ENCODE data around the gene NUFIP1.
A peak's percentile ranks its signal among the peaks of the same experiment; 100 is the strongest.
"Not testable (repeated sequence)": the region's sequence is repeated elsewhere in the genome, so short reads cannot be mapped to it uniquely, and the experiment has no call there.

NUFIP1 gene

DNA sequence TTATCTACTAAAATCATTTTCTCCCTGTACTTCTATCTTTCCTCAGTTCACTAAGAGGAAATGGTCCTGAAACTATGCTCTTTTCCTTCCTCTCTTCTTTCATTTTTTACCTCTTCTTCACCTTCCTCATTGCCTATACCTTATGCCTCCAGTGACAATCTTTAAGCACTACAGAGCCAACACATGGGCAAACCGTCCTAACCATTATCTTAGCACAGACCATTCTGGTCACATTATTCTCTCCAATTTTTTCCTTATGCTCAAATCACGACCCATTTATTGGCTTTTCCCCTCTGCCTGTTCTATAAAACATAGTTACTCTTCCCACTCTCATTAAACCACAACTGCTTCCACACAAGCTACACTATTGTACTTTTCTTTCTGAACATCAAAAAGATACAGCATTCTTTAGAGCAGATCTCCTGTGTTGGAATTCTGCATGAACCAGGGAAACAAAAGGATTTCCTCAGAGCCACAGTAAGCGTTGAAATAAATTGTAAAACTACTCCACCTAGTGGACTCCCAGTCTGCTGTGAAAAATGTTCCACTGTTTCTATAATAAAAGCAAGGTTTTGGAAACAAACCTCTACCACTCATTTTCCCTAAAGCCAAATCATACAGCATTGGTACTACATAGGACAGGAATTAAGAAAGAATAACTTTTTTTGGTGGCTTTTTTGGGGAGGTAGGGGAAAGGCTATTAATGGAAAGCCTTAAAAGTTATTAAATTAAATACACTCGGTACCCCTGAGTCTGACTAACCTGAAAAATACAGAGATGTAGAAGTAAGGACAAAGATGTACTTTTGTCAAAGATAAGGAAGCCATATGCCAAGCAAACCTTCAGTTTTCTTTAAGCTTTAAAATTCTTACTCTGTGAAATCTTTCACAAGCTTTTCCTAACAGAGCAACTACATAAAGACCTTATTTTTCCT lies 19.5 kb downstream of the NUFIP1 start:
- peak; percentile 57 for DNase-seq (ENCODE audit: low spot score)

DNA sequence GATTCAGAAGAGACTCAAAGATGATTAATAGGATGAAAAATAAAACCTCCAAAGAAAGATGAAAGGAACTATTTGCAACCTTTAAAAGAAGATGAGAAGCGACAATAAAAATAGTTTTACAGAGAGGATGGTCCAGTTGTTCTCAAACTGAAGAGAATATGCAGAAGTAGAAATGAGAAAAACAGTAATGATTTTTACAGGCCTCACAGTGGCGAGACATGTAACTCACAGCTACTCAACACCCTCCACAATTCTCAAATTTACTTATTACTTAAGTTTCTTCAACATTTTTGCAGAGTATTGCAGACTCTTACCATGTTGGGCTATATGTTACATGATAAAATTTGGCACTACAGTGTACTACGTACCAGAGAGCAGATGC lies 20.8 kb downstream of the NUFIP1 start:
- DNase-seq (ENCODE audit: low spot score): no peak

DNA sequence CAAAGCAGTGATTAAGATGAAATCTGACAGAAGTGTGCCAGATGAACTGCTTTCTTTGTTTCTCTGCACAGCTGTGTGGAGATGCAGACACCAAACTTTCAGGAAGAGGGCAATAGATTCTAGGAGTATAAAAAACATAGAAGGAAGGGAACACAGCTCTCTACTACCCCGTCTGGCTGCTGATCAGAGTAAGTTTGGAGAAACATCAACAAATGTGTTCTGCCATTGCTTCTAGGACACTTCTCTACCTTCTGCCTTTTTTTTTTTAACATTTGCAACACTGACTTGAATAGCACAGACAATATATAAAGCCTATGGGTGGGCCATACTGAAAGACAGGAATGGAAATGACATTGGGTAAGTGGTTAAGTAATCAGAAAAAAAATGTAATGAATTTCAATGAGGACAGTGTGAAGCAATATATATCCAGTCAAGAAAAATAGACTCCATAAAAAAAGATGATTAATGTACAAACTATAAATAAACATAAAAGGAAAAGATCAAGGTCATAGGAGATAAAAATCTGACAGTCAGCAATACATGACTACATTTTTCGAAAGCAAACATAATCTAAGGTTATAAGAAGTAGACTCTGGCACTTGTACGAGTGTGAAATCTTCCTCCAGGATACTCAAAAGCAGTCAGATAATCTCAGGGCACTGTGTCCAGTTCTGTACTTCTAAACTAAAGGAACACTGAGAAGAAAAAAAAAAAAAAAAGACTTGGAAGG lies 21.4 kb downstream of the NUFIP1 start:
- no peak for DNase-seq (ENCODE audit: low spot score)

DNA sequence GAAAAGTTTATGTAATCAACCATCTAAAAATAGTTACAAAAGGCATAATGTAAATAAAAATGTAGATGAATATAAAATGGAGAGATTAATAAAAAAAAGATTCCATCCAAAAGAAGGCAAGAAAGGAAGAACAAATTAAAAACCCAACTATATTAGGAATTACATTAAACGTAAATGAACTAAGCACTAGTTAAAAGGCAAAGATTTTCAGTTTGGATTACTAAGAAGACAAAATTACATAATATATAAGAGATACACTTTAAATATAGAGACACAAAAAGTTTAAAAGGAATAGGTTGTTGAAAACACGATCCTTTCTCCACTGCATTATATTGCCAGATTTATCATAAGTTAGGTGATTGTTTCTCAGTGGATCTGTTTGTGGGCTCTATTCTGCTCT lies 27.3 kb downstream of the NUFIP1 start:
- no peak for DNase-seq (ENCODE audit: low spot score)

DNA sequence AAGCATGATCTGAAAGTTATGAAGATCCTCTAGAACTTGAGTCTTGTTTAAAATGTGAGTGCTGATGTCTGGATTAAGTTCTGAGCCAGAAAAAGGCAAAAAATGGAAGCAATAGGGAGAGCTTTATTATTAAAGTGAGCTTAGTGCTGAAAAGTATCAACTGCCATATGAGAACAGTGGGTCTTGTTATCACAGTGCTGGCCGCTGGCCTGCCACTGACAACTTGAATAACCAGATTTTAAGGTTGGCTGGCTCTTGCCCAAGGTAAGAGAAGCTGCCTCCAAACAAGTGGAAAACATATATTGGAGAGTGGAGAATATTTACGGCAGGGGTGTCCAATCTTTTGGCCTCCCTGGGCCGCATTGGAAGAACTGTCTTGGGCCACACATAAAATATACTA lies 33.9 kb downstream of the NUFIP1 start:
- DNase-seq (ENCODE audit: low spot score): no peak

DNA sequence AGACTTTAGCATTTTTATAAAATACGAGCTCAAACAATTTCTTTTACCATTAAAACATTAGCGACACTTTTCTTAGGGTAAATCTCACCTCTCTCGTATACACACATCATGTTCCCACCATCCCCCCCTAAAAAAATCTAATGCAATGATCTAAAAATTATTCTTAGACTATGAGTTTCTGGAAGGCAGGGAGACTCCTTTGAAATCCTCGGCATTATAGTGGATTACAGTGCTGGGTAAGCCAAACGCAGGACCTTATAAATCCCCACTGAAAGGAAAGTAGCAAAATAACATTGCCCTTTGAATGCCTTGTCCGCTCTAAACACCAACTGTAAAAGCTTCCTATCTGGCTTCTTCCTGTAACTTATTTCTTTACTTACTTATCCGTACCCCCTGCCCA lies 35.0 kb downstream of the NUFIP1 start:
- DNase-seq (ENCODE audit: low spot score): no peak

DNA sequence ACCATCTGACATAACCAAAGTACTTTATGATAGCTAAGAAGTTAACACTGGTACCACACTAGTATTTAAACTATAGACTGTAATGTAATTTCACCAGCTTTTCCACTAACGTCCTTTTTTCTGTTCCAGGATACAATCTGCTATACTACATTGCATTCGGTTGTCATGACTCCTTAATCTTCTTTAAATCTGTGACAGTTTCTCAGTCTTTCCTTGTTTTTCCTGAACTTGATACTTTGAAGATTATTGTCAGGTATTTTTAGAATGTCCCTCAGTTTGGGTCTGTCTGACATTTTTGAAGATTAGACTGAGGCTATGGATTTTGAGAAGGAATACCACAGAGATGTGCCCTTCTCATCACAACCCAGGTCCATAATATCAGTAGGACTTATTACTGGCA lies 36.6 kb downstream of the NUFIP1 start:
- DNase-seq (ENCODE audit: low spot score): no peak

DNA sequence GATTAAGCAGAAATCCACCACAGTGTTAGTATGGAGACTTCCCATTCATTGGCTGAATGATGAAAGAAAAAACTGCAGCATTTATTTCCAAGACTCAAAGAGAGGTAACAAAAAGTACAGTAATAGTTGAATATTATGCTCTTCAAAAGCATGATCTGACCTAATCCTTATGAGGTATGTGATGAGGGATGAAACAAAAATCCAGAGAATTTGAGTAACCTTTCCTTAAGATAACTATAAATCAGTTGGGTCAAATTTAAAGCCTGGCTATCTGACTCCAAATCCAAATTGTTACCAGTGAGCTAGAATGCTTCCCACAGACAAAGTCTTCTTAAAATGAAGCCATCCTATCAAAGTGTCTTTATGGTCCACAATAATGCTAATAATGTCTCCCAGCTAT lies 38.1 kb downstream of the NUFIP1 start:
- no peak for DNase-seq (ENCODE audit: low spot score)

DNA sequence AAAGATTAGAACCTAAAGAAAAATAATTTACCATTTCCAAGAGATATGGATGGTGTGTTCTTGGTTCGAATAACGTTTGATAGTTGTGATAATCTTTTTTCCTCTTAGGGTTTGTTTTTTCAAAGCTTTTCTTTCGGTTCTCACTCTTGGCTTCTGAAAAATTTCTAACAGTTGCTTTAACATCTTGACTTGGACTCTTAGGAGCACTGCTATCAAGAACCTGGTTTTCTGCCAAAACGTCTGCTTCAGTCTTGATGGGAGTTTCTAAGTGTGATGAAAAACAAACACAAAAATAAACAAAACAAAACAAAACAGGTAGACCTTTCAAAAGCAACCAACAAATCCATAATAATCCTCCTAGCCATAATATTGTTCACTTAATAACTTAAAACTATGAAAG lies 45.9 kb downstream of the NUFIP1 start:
- not testable (repeated sequence) for DNase-seq (ENCODE audit: low spot score)

DNA sequence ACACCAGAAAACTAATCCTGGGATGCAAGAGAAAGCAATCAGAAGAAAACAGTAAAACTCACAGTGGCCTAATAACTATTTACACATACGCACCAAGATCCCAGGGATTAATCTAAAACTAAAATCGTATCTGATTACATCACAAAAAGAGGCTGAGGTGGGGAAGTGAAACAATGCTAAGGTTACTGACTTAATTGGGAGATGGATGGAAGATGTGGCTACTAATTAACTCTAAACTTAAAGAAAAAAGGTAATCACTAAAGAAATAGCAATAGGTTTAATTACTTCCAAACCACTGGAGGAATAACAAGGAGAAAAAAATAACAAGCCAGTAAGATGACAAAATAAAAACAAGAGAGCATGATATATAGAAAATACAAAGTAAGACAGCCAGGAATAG lies 50.4 kb downstream of the NUFIP1 start:
- DNase-seq (ENCODE audit: low spot score): no peak

DNA sequence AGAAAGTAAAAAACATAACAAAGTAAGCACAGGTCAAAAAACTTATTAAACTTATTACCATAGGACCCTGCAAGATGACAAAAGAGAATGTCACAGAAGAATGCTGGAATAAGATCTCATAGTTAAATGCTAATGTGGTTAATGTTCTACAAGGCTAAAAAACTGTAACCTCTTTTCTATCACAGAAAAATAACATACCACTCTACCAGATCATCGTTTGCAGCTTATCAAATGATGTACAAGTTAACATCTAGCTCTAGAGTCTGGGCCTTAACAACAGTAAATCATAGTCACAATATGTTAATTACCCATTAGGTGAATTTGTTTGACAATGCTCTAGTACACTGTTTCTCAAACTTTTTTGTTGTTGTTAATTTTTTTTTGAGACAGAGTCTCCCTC lies 53.0 kb downstream of the NUFIP1 start:
- no peak for DNase-seq (ENCODE audit: low spot score)

DNA sequence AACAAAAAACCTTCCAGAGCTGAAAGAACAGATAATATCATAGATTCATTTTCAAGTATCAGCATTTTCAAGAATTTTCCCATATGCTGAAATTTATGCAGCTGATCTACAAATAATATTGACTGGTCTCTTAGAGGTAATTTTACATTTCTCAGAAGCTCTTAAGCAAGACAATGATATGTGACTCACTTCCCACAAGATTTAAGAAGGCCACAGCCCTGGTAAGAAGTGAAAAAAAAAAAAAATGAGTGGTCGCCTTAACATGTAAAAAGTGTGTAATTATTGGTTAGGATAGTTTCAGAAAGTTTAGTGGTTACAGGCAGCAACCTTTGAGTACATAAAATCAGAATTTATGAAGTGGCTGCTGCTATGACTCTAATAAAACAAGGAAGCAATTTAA lies 54.5 kb downstream of the NUFIP1 start:
- DNase-seq (ENCODE audit: low spot score): no peak

DNA sequence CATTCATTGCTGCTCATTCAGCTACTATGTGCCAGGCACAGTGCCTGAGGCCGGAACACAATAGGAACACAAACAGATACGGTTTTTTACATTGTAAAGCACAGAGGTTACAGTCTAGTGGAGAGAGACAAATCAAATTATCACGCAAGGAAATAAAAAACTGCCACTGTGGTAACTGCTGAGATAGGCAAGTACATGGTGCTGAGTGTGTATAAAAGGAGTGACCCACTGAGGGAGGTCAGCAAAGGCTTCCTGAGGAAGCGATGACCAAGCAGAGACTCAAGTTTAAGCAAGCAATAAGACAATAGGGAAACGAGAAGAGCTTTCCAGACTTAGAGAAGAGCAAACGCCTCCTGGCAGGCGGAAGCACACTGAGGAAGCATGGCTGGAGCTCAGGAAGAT lies 56.4 kb downstream of the NUFIP1 start:
- DNase-seq (ENCODE audit: low spot score): no peak

DNA sequence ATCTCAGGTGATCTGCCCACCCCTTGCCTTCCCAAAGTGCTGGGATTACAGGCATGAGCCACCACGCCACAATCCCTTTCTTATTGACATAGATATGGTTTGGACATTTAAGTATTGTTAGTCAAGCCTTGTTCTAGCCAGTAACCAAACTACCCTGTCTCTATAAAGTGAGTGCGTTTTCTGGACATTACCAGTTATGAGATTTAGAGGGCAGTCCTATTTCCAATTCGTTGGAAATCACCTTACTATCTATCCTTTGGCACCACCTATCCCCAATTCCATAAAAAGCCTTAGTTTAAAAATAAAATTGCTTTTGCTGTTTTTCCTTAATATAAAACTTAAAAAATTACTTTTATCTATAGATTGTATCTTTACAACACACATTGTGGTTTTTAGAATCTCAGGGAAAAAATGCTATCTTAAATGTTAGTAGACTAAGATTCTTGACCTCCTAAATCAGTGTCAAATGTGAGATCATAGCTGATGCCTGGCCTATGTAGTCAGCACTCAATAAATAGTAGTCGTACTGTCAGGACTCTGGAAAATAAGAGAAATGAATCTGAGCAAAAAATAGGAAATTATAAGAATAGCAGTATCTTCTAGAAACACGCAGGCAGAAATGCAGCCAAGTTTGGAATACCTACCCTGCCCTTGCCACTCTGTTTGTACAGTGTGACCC lies 57.0 kb downstream of the NUFIP1 start:
- DNase-seq (ENCODE audit: low spot score): no peak

DNA sequence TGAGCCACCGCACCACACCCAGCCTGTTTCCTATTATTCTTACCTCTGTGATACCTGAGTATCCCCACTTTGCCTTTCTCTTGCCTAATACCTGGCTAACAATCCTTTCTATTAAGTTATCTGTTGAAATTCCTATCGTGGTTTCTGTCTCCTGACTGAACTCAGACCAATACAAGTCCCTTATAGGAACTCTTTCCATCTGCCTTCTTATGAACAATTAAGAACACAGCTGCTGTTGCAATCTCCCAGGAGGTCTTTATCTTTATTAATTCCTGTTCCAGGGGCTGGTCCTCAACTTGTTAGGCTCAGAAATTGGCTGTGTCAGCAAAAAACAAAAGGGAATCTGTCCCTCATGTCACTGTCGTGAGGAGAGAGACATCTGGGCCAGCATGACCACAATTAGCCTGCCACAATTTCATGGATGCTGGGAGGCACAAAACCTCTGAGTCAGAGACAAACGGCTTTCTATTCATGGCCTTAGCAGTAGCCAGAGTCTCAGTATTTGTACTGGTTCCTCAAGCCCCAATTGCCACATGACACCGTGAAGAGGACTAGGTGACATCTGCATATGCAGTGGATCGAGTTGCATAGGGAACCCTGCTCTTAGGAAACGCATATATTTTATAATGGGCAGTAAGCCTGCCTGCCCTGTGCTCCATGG lies 58.2 kb downstream of the NUFIP1 start:
- no peak for DNase-seq (ENCODE audit: low spot score)

DNA sequence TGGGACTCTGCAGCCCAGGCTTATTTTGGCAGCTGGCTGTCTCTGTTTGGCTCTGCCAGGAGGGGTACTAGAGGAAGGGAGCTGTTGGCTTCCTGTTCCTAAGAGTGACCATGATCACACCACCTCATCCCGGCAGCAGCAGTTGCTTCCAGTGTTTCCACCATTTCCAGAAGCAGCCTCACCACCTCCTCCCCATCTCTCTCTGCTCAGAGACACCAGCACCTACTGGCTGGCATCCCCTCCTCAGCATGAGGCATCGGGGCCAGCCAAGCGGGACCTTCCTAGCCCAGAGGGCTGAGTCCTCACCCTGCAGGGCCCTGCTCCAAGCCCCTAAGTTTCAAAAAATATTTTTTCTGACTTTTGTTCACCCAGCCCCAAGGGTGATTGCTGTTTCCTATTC lies 59.0 kb downstream of the NUFIP1 start:
- DNase-seq (ENCODE audit: low spot score): no peak

DNA sequence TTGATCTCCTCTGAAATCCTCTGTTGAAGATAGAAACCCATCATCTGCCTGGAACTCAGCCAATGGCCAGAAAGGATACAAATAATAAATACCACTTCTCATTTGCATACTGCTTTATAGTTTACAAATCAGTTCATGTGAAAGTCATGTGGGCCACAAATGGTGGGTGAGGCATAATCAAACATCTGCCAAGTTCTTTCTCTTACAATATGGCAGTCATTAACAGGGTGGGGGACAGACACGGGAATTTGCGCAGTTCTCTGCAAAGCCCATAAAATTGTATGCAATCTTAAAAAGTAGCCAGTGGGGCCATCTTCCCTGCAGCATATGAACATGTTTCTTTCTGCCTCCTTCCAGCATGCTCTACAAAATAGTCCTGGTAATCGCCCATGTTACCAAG lies 59.6 kb downstream of the NUFIP1 start:
- no peak for DNase-seq (ENCODE audit: low spot score)

DNA sequence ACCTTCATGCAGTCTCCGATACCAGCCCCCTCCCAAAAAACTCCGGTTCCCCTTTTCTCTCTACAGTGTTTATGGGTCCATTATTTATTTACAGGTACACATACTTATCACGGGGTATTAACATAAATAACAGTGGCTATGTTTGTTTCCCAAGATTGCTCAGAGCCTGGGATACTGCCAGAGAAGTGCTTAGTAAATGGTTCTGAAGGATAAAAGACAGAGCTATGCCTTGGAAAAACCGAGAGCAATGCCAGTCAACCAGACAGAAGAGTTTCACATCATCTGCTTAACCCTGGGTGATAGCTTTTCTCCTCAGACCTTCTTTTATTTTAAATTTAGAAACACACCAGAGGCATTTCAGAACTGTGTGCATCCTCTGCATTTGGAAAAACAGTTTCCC lies 61.3 kb downstream of the NUFIP1 start:
- no peak for DNase-seq (ENCODE audit: low spot score)

DNA sequence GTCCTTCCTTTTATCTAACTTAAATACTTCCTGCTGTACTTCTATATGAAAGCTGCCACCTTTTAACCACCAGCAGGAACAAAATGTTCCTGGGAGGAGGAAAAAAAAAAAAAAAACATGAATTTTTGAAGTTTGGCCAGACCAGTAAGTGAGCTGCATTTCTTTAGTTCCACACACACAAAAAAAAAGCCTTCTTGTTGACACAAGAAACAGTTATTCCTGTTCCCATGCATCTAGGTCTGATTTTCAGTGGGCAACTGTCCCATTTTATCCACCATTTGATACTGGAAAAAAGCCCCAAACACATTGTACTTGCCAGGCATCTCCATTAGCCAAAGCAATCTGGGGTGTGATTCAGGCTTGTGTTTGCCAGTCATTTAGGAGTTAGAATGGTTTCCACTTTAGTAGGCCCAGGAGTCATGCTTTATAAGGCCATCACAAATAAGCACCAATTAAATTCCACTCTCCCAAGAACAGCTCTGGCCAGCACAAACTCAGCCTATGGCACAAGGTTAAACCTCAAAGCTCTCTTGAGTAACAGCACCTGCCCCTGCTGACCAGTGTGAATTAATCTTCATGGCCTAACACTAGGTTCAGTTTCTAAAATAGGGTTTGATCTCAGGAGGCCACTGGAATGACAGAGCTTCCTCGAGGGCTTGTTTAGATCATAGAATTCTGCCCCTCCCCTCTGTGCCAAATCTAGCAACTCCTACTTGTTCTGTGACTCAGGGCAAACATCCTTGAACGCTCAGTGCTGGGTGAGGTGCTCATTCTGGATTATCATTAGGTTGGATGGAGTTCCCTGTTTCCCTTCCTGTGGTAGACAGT lies 67.1 kb downstream of the NUFIP1 start:
- DNase-seq (ENCODE audit: low spot score): peak; percentile 45

DNA sequence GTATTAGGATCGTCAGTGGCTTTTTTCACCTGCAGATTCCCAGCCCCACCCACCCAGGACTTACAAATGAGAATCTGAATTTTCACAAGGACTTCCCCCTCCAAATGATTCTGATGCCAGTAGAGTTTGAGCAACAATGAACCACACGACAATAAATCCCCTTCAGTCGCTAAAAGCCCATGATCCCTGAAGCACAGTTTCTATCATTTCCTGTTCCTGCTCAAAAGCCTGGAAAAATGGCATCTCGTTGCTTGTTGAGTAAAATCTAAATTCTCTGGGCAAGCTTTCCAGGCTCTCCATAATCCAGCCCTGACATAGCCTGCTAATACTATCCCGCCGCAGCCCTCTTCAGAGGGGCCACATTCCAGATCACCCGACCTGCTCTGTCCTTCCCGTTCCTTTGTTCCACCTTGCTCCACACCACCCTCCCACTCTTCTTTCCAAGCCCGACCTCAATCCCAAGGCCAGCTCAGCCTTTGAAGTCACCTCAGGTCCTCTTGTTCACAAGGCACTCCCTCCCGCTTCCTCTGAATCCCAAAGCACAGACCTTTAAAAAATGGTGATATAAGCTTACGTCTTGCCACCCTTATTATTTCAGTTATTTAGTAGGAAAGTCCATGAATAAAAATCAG lies 67.9 kb downstream of the NUFIP1 start:
- no peak for DNase-seq (ENCODE audit: low spot score)

DNA sequence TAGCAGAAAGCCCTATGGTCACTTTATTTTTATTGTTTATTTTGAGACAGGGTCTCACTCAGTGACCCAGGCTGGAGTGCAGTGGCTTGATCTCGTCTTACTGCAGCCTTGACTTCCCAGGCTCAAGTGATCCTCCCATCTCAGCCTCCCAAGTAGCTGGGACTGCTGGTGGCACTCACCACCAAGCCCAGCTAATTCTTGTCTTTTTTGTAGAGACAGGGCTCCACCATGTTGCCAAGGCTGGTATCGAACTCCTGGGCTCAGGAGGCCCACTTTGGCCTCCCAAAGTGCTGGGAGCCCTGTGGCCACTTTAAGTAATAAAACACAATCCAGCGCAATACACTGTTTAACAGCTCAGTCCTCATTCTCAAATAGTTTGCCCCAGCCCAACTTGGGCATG lies 69.3 kb downstream of the NUFIP1 start:
- DNase-seq (ENCODE audit: low spot score): no peak

Data from LoVo (cell line).